ENCODE results near the gene NUP93. TPM values are rescaled to one million over a fixed set of nuclear protein-coding genes. Genes with fewer than 3 reads are reported as not detected.

The NUP93 gene
- polyA plus RNA-seq, 2 of the 4 experiments (the other 2 are of a cell fraction): 87.3 to 91.4 TPM

DNA sequence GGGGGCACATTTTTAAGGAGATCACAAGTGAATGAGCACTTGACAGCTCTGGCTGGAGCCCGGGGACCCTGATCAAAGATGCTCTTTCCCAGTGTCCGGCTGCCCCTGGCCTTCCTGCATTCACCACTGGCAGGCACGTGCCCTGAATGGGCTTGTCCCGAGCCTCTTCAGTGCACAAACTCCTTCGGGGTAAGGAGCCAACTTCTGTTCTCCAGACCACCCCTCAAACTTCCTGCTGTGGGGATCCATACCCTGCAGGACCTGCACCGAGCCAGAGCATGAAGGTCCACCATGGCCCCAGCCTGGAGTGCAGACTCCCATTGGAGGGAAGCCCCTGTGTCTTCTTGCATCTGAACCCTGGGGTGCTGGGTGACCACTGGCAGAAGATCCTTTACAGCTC, 125.3 kb downstream of the NUP93 start:
- ATAC-seq (no peak), DNase-seq (ENCODE audit: low read depth in 1 of 2, low spot score in 1 of 2) (no peak), FAIRE-seq (no peak)
- Histone ChIP-seq H3K4me2 (no peak overlapping the region), H3K4me1 (peaks cover 29% of the 10 kb centered on the region), H3K4me3 (no peak overlapping the region), H3K27ac (no peak overlapping the region), H3K9me3 (no peaks in the 10 kb centered on the region)
- TF ChIP-seq TP53 (CRISPR knock-in tag; IDR thresholded peaks at IDR 0.05) (no peak), KDM1A (IDR thresholded peaks at IDR 0.05; ENCODE audit: low read depth) (no peak), ESRRA (IDR thresholded peaks at IDR 0.05; ENCODE audit: borderline replicate concordance, low read length) (no peak), HDAC2 (IDR thresholded peaks at IDR 0.05) (no peak), HOXA7 (CRISPR knock-in tag; IDR thresholded peaks at IDR 0.05) (no peak), EHMT2 (IDR thresholded peaks at IDR 0.05; ENCODE audit: low read depth) (no peak), NR3C1 (IDR thresholded peaks at IDR 0.05) (no peak)
- CTCF ChIA-PET: interaction anchor here (1.2 to 12.8 kb wide), 4 partner anchors 10 to 63 kb away, joined by 3 to 151 read pairs (median 75); partner anchors contain the start of gene SLC12A3
- WGBS (ENCODE audit: missing lambda C conversion rate): 82% methylated on average over 6 of the region's 6 CpGs
- POLR2A ChIA-PET: no interaction called here

DNA sequence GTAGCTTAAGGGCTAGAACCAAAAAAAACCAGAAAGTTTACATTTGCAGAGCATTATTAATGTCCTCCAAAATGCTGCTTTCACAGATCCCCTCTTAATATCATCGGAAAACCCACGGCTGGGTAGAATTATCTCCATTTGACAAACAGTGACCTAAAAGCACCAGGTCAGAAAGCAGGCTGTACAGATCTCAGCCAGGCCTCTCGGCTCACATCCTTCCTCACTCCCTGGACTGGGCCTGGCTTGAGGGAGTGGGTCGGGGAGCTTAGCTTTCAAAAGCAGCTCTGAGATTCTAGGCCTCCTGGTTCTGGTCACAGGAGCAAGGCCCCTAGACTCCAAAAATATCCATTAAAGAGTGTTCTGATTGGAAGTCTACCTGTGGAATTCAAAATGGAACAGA, 126.0 kb downstream of the NUP93 start:
- DNase-seq (ENCODE audit: low read depth in 1 of 2, low spot score in 1 of 2) (no peak), FAIRE-seq (no peak), ATAC-seq (no peak)
- 94% methylated on average over 4 of the region's 4 CpGs for WGBS (ENCODE audit: missing lambda C conversion rate)
- CTCF ChIA-PET: interaction anchor here (1.0 to 12.8 kb wide), 5 partner anchors 10 to 229 kb away, joined by 3 to 151 read pairs (median 4); partner anchors contain the start of gene SLC12A3
- Histone ChIP-seq H3K4me2 (no peak overlapping the region), H3K4me3 (no peak overlapping the region), H3K4me1 (peaks cover 29% of the 10 kb centered on the region), H3K9me3 (no peaks in the 10 kb centered on the region), H3K27ac (peak overlapping the region in 1 of 2 experiments; percentile 19; a peak in 2 of 6 replicates)
- POLR2A ChIA-PET: no interaction called here
- no peak for TF ChIP-seq FOSL2 (IDR thresholded peaks at IDR 0.05)
- no peak for TF ChIP-seq FOSL2 (CRISPR knock-in tag; IDR thresholded peaks at IDR 0.05)
- no peak for TF ChIP-seq RFX5 (IDR thresholded peaks at IDR 0.05)
- TF ChIP-seq MAFK (IDR thresholded peaks at IDR 0.05; ENCODE audit: partially characterized antibody): no peak
- TF ChIP-seq KDM5A (IDR thresholded peaks at IDR 0.05): no peak
- TF ChIP-seq, protein P1, sequence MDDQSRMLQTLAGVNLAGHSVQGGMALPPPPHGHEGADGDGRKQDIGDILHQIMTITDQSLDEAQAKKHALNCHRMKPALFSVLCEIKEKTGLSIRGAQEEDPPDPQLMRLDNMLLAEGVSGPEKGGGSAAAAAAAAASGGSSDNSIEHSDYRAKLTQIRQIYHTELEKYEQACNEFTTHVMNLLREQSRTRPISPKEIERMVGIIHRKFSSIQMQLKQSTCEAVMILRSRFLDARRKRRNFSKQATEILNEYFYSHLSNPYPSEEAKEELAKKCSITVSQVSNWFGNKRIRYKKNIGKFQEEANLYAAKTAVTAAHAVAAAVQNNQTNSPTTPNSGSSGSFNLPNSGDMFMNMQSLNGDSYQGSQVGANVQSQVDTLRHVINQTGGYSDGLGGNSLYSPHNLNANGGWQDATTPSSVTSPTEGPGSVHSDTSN (IDR thresholded peaks at IDR 0.05): no peak
- no peak for TF ChIP-seq EP300 (IDR thresholded peaks at IDR 0.05)
- TF ChIP-seq HOXB13 (CRISPR knock-in tag; IDR thresholded peaks at IDR 0.05; ENCODE audit: low read depth): no peak
- TF ChIP-seq NPAS2 (CRISPR knock-in tag; IDR thresholded peaks at IDR 0.05; ENCODE audit: borderline replicate concordance): no peak
- TF ChIP-seq HEYL (CRISPR knock-in tag; IDR thresholded peaks at IDR 0.05): no peak
- no peak for TF ChIP-seq TP53 (CRISPR knock-in tag; IDR thresholded peaks at IDR 0.05)
- no peak for TF ChIP-seq MYC (IDR thresholded peaks at IDR 0.05; ENCODE audit: borderline replicate concordance, low read length)
- TF ChIP-seq CEBPB (IDR thresholded peaks at IDR 0.05): no peak
- TF ChIP-seq GATA3 (IDR thresholded peaks at IDR 0.05; ENCODE audit: borderline replicate concordance): no peak
- TF ChIP-seq TFCP2L1 (CRISPR knock-in tag; IDR thresholded peaks at IDR 0.05): no peak
- TF ChIP-seq FOSB (CRISPR knock-in tag; IDR thresholded peaks at IDR 0.05): no peak
- no peak for TF ChIP-seq CBX8 (IDR thresholded peaks at IDR 0.05)
- TF ChIP-seq NR3C1 (IDR thresholded peaks at IDR 0.05): no peak

DNA sequence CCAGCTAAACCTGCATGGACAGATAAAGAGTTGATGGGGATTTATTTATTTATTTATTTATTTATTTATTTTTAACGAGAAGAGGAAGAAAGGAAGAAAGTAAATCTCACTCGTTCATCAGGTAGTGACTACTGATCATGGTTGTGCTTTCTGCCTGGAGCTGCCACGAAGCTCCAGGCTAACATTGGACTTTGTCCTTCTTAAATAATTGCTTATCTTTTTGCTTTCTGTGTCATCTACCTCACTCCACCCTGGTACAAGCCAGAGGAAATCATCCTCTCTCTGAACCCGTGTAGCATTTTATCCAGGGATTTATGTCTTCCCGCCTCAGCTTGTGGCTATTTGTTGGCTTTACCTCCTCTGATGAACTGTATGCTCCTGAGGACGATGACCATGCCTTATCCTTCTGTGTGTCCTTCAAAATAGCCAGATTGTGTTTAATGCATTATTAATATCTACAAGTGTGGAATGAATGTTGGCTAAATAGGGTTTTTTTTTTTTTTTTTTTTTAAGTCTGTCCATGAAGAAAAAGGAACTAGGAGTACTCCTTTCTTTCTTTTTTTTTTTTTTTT, 127.0 kb downstream of the NUP93 start:
- Histone ChIP-seq H3K4me1 (peaks cover 30% of the 10 kb centered on the region), H3K4me2 (peak overlapping the region; percentile 40; the same call in 2 of the 3 replicates), H3K9me3 (no peaks in the 10 kb centered on the region), H3K27ac (peak overlapping the region in 1 of 2 experiments; percentile 19; a peak in 2 of 6 replicates), H3K4me3 (no peak overlapping the region)
- 28% methylated on average over 6 of the region's 6 CpGs for WGBS (ENCODE audit: missing lambda C conversion rate)
- TF ChIP-seq NPAS2 (CRISPR knock-in tag; IDR thresholded peaks at IDR 0.05; ENCODE audit: borderline replicate concordance) (no peak), EHMT2 (IDR thresholded peaks at IDR 0.05; ENCODE audit: low read depth) (no peak), MAZ (IDR thresholded peaks at IDR 0.05; ENCODE audit: borderline replicate concordance, low read depth, low read length) (no peak), EHF (CRISPR knock-in tag; IDR thresholded peaks at IDR 0.05) (no peak), POLR2A (IDR thresholded peaks at IDR 0.05; ENCODE audit: low read length) (no peak), NR3C1 (IDR thresholded peaks at IDR 0.05) (no peak), KDM1A (IDR thresholded peaks at IDR 0.05; ENCODE audit: low read depth) (no peak), JUN (IDR thresholded peaks at IDR 0.05) (no peak), ZNF302 (CRISPR knock-in tag; IDR thresholded peaks at IDR 0.05) (no peak)
- TF ChIP-seq, protein P2, sequence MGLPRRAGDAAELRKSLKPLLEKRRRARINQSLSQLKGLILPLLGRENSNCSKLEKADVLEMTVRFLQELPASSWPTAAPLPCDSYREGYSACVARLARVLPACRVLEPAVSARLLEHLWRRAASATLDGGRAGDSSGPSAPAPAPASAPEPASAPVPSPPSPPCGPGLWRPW (IDR thresholded peaks at IDR 0.05): no peak
- ATAC-seq (no peak), DNase-seq (ENCODE audit: low read depth in 1 of 2, low spot score in 1 of 2) (no peak), FAIRE-seq (no peak)
- CTCF ChIA-PET: interaction anchor here (0.9 to 12.8 kb wide), 3 partner anchors 9 to 65 kb away, joined by 3 to 151 read pairs (median 146); partner anchors contain the start of gene SLC12A3
- POLR2A ChIA-PET: no interaction called here
